IPS-NIHi7 (cell line): ENCODE measurements around the gene CCDC148.
"Not testable (repeated sequence)": the region's sequence is repeated elsewhere in the genome, so short reads cannot be mapped to it uniquely, and the experiment has no call there.

ENCODE experiments used
- DNase-seq: peaks from one replicate; pipeline ENCODE4 v3.0.0; 2012; ENCODE audit warnings: mixed read lengths; ENCODE audit errors: extremely low spot score

Gene CCDC148

GRCh38 chr2:158357122-158357521 lies 99.4 kb downstream of the CCDC148 start:
- no peak for DNase-seq

GRCh38 chr2:158351466-158351816 lies 105.1 kb downstream of the CCDC148 start:
- DNase-seq = not testable (repeated sequence)

GRCh38 chr2:158350751-158351465 lies 105.6 kb downstream of the CCDC148 start:
- not testable (repeated sequence) for DNase-seq

GRCh38 chr2:158346032-158346431 lies 110.5 kb downstream of the CCDC148 start:
- no peak for DNase-seq

- DNase-seq = no peak
Measured at GRCh38 chr2:158339513-158339912, 117.0 kb downstream of the CCDC148 start.

GRCh38 chr2:158337018-158337417 lies 119.5 kb downstream of the CCDC148 start:
- DNase-seq = no peak

- not testable (repeated sequence) for DNase-seq
Measured at GRCh38 chr2:158331799-158332198, 124.8 kb downstream of the CCDC148 start.

- DNase-seq = no peak
Measured at GRCh38 chr2:158325782-158326340, 130.7 kb downstream of the CCDC148 start.

- DNase-seq = no peak
Measured at GRCh38 chr2:158325031-158325781, 131.3 kb downstream of the CCDC148 start.

- no peak for DNase-seq
Measured at GRCh38 chr2:158323381-158323780, 133.2 kb downstream of the CCDC148 start.

- DNase-seq = no peak
Measured at GRCh38 chr2:158321264-158321663, 135.3 kb downstream of the CCDC148 start.

GRCh38 chr2:158319269-158319668 lies 137.3 kb downstream of the CCDC148 start:
- no peak for DNase-seq

- DNase-seq = no peak
Measured at GRCh38 chr2:158317642-158318041, 138.9 kb downstream of the CCDC148 start.

- DNase-seq = no peak
Measured at GRCh38 chr2:158315803-158316414, 140.6 kb downstream of the CCDC148 start.

GRCh38 chr2:158315000-158315399 lies 141.6 kb downstream of the CCDC148 start:
- DNase-seq = no peak

GRCh38 chr2:158313734-158314133 lies 142.8 kb downstream of the CCDC148 start:
- DNase-seq = no peak

GRCh38 chr2:158312981-158313380 lies 143.6 kb downstream of the CCDC148 start:
- DNase-seq = no peak

GRCh38 chr2:158310407-158310806 lies 146.1 kb downstream of the CCDC148 start:
- DNase-seq = not testable (repeated sequence)

GRCh38 chr2:158305501-158305900 lies 151.1 kb downstream of the CCDC148 start:
- DNase-seq = no peak

GRCh38 chr2:158300394-158300793 lies 156.2 kb downstream of the CCDC148 start:
- DNase-seq = no peak

GRCh38 chr2:158297606-158298005 lies 158.9 kb downstream of the CCDC148 start:
- no peak for DNase-seq

GRCh38 chr2:158297120-158297519 lies 159.4 kb downstream of the CCDC148 start:
- no peak for DNase-seq
